NCI-H748 (cell line): ENCODE data around the gene HIVEP2.

Experiments used
- DNase-seq: peaks from one replicate; lab custom pipeline; 2025; ENCODE audit not compliant: unreplicated experiment; lab: John Stamatoyannopoulos, UW

HIVEP2 gene

DNA sequence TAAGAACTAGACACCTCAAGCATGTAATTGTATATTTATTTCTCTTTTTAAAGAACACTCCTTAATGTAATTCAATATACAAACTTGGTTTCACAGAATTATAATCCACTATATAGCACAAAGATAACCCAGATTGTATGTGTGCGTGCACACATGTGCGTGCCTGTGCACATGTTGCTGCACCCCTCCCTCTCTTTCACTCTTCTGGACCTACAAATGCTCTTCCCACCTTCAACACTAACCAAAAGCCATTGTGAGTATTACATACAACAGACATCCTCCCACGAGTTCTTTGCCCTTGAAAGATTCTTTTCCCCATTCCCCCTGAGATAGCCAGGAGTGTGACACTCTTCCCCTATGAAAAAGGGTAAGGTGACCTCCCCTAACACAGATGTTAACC, 193.5 kb downstream of the HIVEP2 start:
- DNase-seq = no peak

DNA sequence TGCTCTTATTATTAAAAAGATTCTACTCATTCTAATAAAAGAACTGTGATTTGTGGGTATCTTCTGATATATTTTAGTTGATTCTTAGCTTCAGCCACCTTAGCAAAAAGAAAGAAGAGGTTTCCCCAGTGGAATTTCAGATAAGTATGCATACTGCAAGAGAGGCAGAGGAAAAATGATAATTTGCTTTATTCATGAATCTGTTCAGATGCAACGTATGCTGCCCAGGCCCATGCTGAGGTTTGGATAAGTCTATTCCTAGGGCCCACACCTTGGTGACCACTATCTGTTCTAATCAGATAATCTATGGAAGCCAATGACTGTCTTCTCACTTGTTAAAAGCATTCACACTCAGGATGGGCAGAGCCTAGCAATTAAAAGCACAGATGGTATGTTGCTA, 194.0 kb downstream of the HIVEP2 start:
- no peak for DNase-seq

DNA sequence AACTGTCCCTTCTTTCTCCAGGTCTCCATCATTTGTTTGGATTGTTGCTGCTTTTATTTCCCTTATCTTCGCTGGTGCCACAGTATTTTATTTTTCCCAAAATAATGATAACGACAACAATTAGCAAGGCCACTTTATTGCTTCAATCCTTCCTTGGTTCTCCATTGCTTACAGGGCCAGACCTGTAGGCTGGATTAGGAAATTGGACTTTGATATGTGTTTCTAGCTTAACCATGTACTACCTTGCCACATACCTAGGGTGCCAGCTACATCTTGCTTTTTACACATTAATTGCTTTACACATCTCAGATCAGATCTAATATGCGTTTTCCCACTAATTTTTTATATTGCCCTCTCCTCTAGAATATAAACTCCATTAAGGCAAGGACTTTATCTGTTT, 195.4 kb downstream of the HIVEP2 start:
- no peak for DNase-seq

- DNase-seq = no peak
These were observed 198.5 kb downstream of the HIVEP2 start for GRCh38 chr6:142746524-142746923.

GRCh38 chr6:142744836-142745235, 200.1 kb downstream of the HIVEP2 start:
- DNase-seq = no peak

- DNase-seq = no peak
These were observed 204.5 kb downstream of the HIVEP2 start for GRCh38 chr6:142740449-142740848.

DNA sequence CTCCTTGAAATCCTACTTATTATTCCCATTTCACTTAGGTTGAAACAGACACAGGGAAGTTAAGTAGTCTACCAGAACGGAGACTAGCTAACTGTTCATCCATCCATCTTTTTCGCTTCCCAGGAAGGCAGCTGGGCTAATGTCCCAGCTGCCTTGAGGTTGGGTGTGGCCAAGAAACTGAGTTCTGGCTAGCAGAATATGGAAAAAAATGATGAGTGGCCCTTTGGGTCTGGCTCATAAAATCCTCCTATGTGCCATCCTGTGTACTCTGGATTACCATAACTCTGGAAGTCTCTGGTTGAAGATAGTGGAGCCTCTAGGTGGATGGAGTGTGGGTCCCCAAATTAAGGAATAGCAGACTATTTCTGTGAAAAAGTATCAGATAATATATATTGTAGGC, 206.2 kb downstream of the HIVEP2 start:
- DNase-seq = no peak

GRCh38 chr6:142738035-142738396, 207.0 kb downstream of the HIVEP2 start:
- no peak for DNase-seq

- DNase-seq = no peak
These were observed 207.5 kb downstream of the HIVEP2 start for GRCh38 chr6:142737368-142738034.

DNA sequence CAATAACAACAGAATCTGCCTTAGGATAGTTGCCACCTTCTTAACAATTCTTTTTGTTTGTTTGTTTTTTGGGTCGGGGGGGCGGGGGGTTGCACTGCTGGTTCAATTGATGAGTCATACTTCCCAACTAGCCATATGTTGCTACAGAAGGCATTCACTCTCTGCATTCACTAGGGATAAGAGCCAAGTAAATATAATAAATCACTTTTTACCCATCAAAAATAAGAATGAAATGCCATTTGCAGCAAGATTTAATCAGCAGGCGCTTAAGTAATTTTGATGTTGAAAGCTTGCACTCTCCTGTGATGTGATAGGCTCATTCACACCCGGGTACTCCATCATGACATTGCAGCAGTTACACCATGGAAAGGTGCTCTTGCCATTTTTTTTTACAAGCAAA, 209.8 kb downstream of the HIVEP2 start:
- DNase-seq = no peak

GRCh38 chr6:142732790-142733189, 212.2 kb downstream of the HIVEP2 start:
- DNase-seq = no peak

- no peak for DNase-seq
These were observed 213.4 kb downstream of the HIVEP2 start for GRCh38 chr6:142731611-142732010.

DNA sequence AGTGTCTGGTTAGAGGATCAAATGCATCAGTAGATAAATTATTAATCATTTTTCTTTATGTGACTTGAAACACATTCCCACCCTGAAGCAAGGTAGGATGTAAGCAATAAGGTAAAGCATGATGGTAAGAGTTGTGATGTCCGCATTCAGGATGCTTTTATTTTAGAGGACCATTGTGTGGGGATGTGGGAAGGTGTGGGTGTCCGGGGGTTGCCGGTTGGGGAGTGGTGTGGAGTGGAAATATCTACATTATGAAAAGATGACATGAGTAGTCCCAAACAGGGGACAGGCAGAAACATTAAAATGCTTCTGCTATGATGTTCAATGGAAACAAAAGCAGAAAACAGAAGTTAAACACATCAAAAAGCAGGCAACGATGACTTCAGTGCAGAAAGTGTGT, 215.4 kb downstream of the HIVEP2 start:
- no peak for DNase-seq

DNA sequence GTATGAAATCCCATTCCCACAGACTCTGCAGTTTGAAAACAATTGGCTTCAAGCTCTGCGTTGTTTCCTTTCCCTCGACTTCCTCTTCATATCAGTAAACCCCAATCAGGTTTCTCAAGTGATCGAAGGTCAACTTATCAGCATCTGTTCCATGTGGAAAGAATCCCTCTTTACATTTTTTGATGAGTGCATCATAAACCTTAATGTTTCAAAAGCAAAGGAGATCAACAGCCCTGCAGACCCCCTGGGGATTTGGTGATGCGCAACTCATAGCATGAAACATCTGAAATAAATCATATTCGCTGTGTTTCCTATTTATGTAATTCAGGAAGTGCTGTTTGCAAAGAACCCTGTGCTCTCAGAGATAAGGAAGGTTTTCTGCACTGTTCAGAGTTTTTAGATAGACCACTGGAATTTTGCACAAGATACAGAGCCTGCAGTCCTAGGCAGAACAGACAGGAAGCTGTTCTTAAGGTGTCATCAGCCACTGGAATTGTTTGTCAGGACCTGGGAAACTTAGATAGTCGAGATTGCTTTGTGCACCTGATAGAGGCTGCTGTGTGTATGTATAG, 216.0 kb downstream of the HIVEP2 start:
- no peak for DNase-seq

DNA sequence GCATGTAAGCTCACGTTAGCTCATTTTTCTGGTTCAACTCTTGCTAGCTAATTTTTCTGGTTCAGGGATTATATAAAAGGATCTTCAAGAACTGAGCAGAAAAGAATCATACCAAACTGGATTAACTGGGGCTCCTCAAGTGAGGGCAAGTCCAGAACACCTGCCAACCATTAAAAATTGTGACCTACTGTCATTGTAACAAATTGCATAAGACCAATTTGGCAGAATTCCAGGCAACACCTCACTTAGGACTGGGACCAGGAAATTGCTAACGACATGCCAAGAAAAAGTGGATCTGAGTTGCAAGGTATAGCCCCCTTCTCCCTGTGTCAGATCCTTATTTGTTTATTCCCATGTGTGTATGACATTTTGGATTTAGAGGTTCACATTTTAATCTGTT, 216.6 kb downstream of the HIVEP2 start:
- DNase-seq = peak; percentile 43

- DNase-seq = no peak
These were observed 218.4 kb downstream of the HIVEP2 start for GRCh38 chr6:142726616-142727015.

DNA sequence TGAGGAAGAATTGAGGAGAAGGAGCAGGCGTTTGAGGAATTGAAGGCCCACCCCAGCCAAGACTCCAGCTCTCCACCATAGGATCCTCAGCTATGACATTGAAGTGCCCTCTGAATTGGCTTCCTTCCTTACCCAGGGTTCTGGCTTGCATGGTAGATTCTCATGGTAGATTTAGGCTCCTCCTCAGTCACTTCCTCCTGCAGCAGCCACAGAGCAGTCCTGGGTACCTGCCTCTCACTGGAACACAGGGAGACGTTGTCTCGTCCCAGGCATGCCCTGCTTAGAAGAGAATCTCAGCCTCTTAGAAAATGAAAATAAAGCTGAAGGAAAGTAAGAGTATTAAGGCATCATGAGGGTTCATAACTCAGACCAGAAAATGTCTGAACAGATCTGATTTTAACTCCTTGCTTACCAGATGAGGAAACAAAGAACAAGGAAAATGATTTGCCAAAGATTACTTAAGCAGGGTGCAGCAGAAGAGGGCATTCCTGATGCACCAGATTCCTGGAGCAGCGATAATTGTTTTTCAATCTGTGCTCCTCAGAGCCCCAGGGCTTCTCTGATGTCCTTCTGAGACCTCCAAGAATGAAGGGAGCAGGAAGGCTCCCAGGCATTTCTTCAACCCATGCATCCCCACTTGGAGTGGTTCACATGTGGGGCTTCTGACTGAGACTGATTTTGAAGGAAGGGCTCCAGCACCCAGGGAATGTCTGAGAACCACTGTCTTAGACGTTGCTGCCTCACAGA, 219.8 kb downstream of the HIVEP2 start:
- no peak for DNase-seq

- no peak for DNase-seq
These were observed 222.1 kb downstream of the HIVEP2 start for GRCh38 chr6:142722841-142723240.

GRCh38 chr6:142722012-142722411, 223.0 kb downstream of the HIVEP2 start:
- DNase-seq = no peak

DNA sequence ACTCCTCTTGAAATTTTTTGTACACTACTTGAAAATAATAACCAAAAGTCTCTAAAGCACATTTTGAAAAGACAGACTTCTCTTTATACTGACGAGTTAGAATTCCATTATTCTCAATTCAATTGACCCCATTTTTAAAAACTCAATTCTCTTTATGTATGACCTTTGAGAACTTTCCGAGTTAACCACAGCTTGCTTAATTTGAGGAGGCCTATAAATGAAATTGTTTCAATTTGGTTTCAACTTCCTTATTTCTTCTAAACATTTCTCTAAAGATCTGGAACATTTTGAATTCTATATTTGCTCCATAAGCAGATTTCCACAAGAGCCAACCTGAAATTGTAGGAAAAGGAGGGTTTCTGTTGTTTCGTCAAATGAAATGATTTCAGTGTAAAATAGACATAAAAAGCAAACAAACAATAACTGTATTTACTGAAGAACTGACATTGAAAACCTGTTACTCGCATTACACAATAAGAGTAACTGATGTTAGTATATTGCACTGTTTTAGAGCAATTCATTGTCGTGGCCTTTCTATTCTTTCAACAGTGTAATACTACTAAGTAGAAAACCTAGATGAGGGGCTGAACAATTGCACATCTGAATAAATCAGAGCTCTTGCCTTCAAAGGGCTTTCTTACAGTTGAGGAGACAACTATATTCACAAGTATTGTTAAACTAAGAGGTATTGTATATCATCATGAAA, 223.6 kb downstream of the HIVEP2 start:
- no peak for DNase-seq

DNA sequence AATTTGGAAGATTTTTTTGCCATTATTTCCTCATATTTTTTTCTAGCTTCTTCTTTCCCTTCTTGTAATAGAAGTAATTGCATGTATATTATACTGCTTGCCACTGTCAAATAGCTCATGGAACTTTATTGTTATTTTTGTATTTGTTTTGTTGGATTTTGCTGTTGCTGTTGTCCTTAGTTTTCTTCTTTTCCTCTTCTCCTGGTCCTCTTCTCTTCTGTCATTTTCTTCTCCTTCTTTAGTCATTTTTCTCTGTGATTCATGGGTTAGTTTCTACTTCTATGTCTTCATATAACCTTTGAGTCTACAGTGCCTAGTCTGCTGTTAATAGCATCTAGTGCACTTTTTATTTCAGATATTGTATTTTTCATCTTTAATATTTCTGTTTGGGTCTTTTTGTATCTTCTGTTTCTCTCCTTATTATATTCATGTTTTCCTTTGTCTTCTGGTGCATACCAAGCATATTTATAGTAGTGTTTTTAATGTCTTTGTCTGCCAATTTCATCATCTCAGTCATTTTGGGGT, 226.2 kb downstream of the HIVEP2 start:
- DNase-seq = no peak

GRCh38 chr6:142716097-142716496, 228.9 kb downstream of the HIVEP2 start:
- DNase-seq = no peak
